H9 (cell line): ENCODE measurements around the gene SAMD8. TPM values are rescaled to one million over a fixed set of nuclear protein-coding genes. Genes with fewer than 3 reads are reported as not detected.
"Not testable (repeated sequence)": the region's sequence is repeated elsewhere in the genome, so short reads cannot be mapped to it uniquely, and the experiment has no call there.

ENCODE experiments used
- DNase-seq: peaks from one replicate; pipeline ENCODE4 v3.0.0-alpha.2; 2017
- H2AFZ ChIP-seq: one replicate; pipeline ENCODE4 v1.6.1; 2013; ENCODE audit warnings: mild to moderate bottlenecking, low read length, control low read depth, moderate library complexity
- H2AK5ac ChIP-seq: 2 replicates; pipeline ENCODE4 v1.6.1; 2013; ENCODE audit warnings: low read length, control low read depth, mixed read lengths; ENCODE audit not compliant: insufficient read length
- H2BK120ac ChIP-seq: one replicate; pipeline ENCODE4 v1.6.1; 2013; ENCODE audit warnings: low read depth, mild to moderate bottlenecking, low read length, control low read depth, inconsistent platforms; ENCODE audit not compliant: poor library complexity, severe bottlenecking
- H2BK12ac ChIP-seq: 2 replicates; pipeline ENCODE4 v1.6.1; 2013; ENCODE audit warnings: low read length, control low read depth, mixed read lengths, low read depth; ENCODE audit not compliant: insufficient read length
- H2BK15ac ChIP-seq: 2 replicates; pipeline ENCODE4 v1.6.1; 2013; ENCODE audit warnings: low read depth, low read length, control low read depth
- H2BK20ac ChIP-seq: one replicate; pipeline ENCODE4 v1.6.1; 2013; ENCODE audit warnings: low read depth, mild to moderate bottlenecking, low read length, control low read depth, inconsistent platforms; ENCODE audit not compliant: poor library complexity, severe bottlenecking
- H2BK5ac ChIP-seq: 2 replicates; pipeline ENCODE4 v1.6.1; 2013; ENCODE audit warnings: low read length, control low read depth, mixed read lengths; ENCODE audit not compliant: insufficient read length
- H3K14ac ChIP-seq: 2 replicates; pipeline ENCODE4 v1.6.1; 2013; ENCODE audit warnings: low read length, control low read depth; ENCODE audit not compliant: insufficient read depth
- H3K18ac ChIP-seq: 2 replicates; pipeline ENCODE4 v1.6.1; 2013; ENCODE audit warnings: low read depth, mild to moderate bottlenecking, mixed read lengths, low read length, control low read depth; ENCODE audit not compliant: insufficient read length
- H3K23ac ChIP-seq: 2 replicates; pipeline ENCODE4 v1.6.1; 2013; ENCODE audit warnings: low read length, control low read depth, mixed read lengths, low read depth; ENCODE audit not compliant: insufficient read length
- H3K23me2 ChIP-seq: 2 replicates; pipeline ENCODE4 v1.6.1; 2013; ENCODE audit warnings: low read depth, mild to moderate bottlenecking, mixed read lengths, low read length, control low read depth; ENCODE audit not compliant: insufficient read length, poor library complexity, severe bottlenecking
- H3K27ac ChIP-seq: 2 replicates; pipeline ENCODE4 v1.5.1; 2013; ENCODE audit warnings: low read length, control low read depth, mixed read lengths, low read depth; ENCODE audit not compliant: insufficient read length
- H3K27me3 ChIP-seq: 2 replicates; pipeline ENCODE4 v1.6.1; 2013; ENCODE audit warnings: low read length, control low read depth, inconsistent platforms; ENCODE audit not compliant: insufficient read depth
- H3K4ac ChIP-seq: 2 replicates; pipeline ENCODE4 v1.6.1; 2013; ENCODE audit warnings: low read depth, mild to moderate bottlenecking, control low read depth, inconsistent platforms, low read length, moderate library complexity
- H3K4me1 ChIP-seq: 2 replicates; pipeline ENCODE4 v1.6.1; 2013; ENCODE audit warnings: low read length, control low read depth, inconsistent platforms; ENCODE audit not compliant: insufficient read depth
- H3K4me2 ChIP-seq: 2 replicates; pipeline ENCODE4 v1.6.1; 2013; ENCODE audit warnings: low read length, control low read depth, mixed read lengths; ENCODE audit not compliant: insufficient read length, insufficient read depth
- H3K56ac ChIP-seq: 2 replicates; pipeline ENCODE4 v1.6.1; 2013; ENCODE audit warnings: low read depth, mild to moderate bottlenecking, mixed read lengths, low read length, control low read depth; ENCODE audit not compliant: insufficient read length
- H3K79me1 ChIP-seq: 2 replicates; pipeline ENCODE4 v1.6.1; 2013; ENCODE audit warnings: low read depth, mild to moderate bottlenecking, moderate library complexity, low read length, control low read depth, inconsistent platforms; ENCODE audit not compliant: insufficient read depth, poor library complexity, severe bottlenecking
- H3K79me2 ChIP-seq: 2 replicates; pipeline ENCODE4 v1.6.1; 2013; ENCODE audit warnings: low read length, control low read depth, inconsistent platforms; ENCODE audit not compliant: insufficient read depth
- H3K9ac ChIP-seq: 2 replicates; pipeline ENCODE4 v1.6.1; 2013; ENCODE audit warnings: low read length, control low read depth, mixed read lengths; ENCODE audit not compliant: insufficient read length; ENCODE audit errors: extremely low read depth
- H3K9me3 ChIP-seq: one replicate; pipeline ENCODE4 v1.6.1; 2013; ENCODE audit warnings: low read depth, low read length, inconsistent platforms; ENCODE audit not compliant: control insufficient read depth
- H3T11ph ChIP-seq: one replicate; pipeline ENCODE4 v1.6.1; 2013; ENCODE audit warnings: mild to moderate bottlenecking, low read length, control low read depth, inconsistent platforms
- H4K20me1 ChIP-seq: one replicate; pipeline ENCODE4 v1.6.1; 2013; ENCODE audit not compliant: control insufficient read depth, insufficient read length, insufficient read depth
- H4K5ac ChIP-seq: 2 replicates; pipeline ENCODE4 v1.6.1; 2013; ENCODE audit warnings: low read depth, mild to moderate bottlenecking, mixed read lengths, low read length, control low read depth; ENCODE audit not compliant: insufficient read length
- H4K8ac ChIP-seq: replicated peaks from 2 replicates; pipeline ENCODE4 v1.6.1; 2013; ENCODE audit warnings: low read length, control low read depth, mixed read lengths, low read depth; ENCODE audit not compliant: insufficient read length
- H4K91ac ChIP-seq: 2 replicates; pipeline ENCODE4 v1.6.1; 2013; ENCODE audit warnings: low read depth, mild to moderate bottlenecking, moderate library complexity, mixed read lengths, low read length, control low read depth; ENCODE audit not compliant: insufficient read length
- H3K27ac Mint-ChIP-seq, 3 experiments: 2 replicates in 2 of 3; 3 replicates in 1 of 3; pipeline ENCODE4 v1.8.0; 2020 to 2021; ENCODE audit warnings: mixed read lengths in 3 of 3, mild to moderate bottlenecking in 1 of 3, moderate library complexity in 1 of 3
- H3K27me3 Mint-ChIP-seq: 2 replicates; pipeline ENCODE4 v1.8.0; 2021; ENCODE audit warnings: low read depth, mild to moderate bottlenecking, moderate library complexity, mixed read lengths
- H3K36me3 Mint-ChIP-seq, 3 experiments: 2 replicates in 2 of 3; 3 replicates in 1 of 3; pipeline ENCODE4 v1.8.0; 2020 to 2021; ENCODE audit warnings: low read depth in 3 of 3, mixed read lengths in 3 of 3; ENCODE audit not compliant: insufficient read depth in 1 of 3
- H3K4me1 Mint-ChIP-seq, 2 experiments: 2 replicates each; pipeline ENCODE4 v1.8.0; 2020; ENCODE audit warnings: mixed read lengths in 2 of 2
- H3K4me3 Mint-ChIP-seq, 2 experiments: 2 replicates in 1 of 2; 3 replicates in 1 of 2; pipeline ENCODE4 v1.8.0; 2020 to 2021; ENCODE audit warnings: mild to moderate bottlenecking in 2 of 2, mixed read lengths in 2 of 2, moderate library complexity in 1 of 2
- H3K9me3 Mint-ChIP-seq, 2 experiments: 2 replicates in 1 of 2; 3 replicates in 1 of 2; pipeline ENCODE4 v1.8.0; 2020; ENCODE audit warnings: mild to moderate bottlenecking in 2 of 2, mixed read lengths in 2 of 2, moderate library complexity in 1 of 2
- CTCF ChIP-seq: fragments of 200-600 bp; sonication (generic); conservative IDR thresholded peaks from 3 replicates; pipeline ENCODE4 v1.8.0; 2021; ENCODE audit warnings: antibody characterized with exemption, mild to moderate bottlenecking
- WGBS: extraction: QIAGEN DNeasy Blood & Tissue Kit; methylation state at CpG from one replicate; pipeline ENCODE4 v1.1.7; 2013; ENCODE audit warnings: missing lambda C conversion rate, low lambda C conversion rate, mixed read lengths; ENCODE audit not compliant: insufficient read length; ENCODE audit errors: extremely low coverage; 5-methylcytosine and 5-hydroxymethylcytosine counted together
- total RNA-seq: library from RNA; stranded (reverse); gene quantifications from 2 replicates; pipeline ENCODE4 v1.2.1, GENCODE V29; 2021

The SAMD8 gene
- total RNA-seq, 1 experiment from 2014 or later: 18.8 TPM

- H4K20me1 ChIP-seq: no peaks in the 10 kb centered on the region
- H3K56ac ChIP-seq: no peak overlapping the region
- H3K4me3 Mint-ChIP-seq: no peak overlapping the region
- H3K27ac Mint-ChIP-seq: peak overlapping the region; percentile 90 to 94 (median 93); a peak in 6 of 7 replicates
- no peaks in the 10 kb centered on the region for H3K27me3 ChIP-seq
- peak; percentile 86 for TF ChIP-seq CTCF
- WGBS: no CpG with 5 or more reads among the region's 3 CpGs
- no peak overlapping the region for H3K4me2 ChIP-seq
- no peak overlapping the region for H3K18ac ChIP-seq
- peak overlapping the region; percentile 63 for H3K27ac ChIP-seq
- H4K91ac ChIP-seq: no peak overlapping the region
- peak; percentile 71 for DNase-seq
- H3K79me1 ChIP-seq: no peaks in the 10 kb centered on the region
- H2AK5ac ChIP-seq: no peak overlapping the region
- no peaks in the 10 kb centered on the region for H3K79me2 ChIP-seq
- H3K36me3 Mint-ChIP-seq: peaks cover 0 to 3% (median 0%) of the 10 kb centered on the region in 3 experiments; a peak in 1 of 7 replicates
- peaks cover 2% of the 10 kb centered on the region; the same call in 1 of the 2 replicates for H3K4me1 ChIP-seq
- no peaks in the 10 kb centered on the region for H3K27me3 Mint-ChIP-seq
- no peak overlapping the region for H3K23ac ChIP-seq
- peaks cover 19 to 30% of the 10 kb centered on the region in 2 experiments for H3K4me1 Mint-ChIP-seq
- H3T11ph ChIP-seq: no peak overlapping the region
- no peak overlapping the region for H2BK5ac ChIP-seq
- no peak overlapping the region for H3K14ac ChIP-seq
- no peak overlapping the region for H4K8ac ChIP-seq
- no peak overlapping the region for H2BK12ac ChIP-seq
- H3K4ac ChIP-seq: no peak overlapping the region
- no peak overlapping the region for H2BK20ac ChIP-seq
- no peak overlapping the region for H2BK120ac ChIP-seq
- no peak overlapping the region for H2BK15ac ChIP-seq
- no peaks in the 10 kb centered on the region for H3K9me3 Mint-ChIP-seq
- H2AFZ ChIP-seq: no peak overlapping the region
- H3K23me2 ChIP-seq: no peaks in the 10 kb centered on the region
- H3K9ac ChIP-seq: no peak overlapping the region
- H3K9me3 ChIP-seq: no peaks in the 10 kb centered on the region
- H4K5ac ChIP-seq: no peak overlapping the region
Observed at GRCh38 chr10:75187961-75188426, 76.5 kb downstream of the SAMD8 start.

- WGBS: no CpG with 5 or more reads among the region's 9 CpGs
- H3K79me1 ChIP-seq, H3K56ac ChIP-seq, H2BK12ac ChIP-seq, H3K27me3 ChIP-seq, H2BK20ac ChIP-seq, H3K4me1 ChIP-seq, H3T11ph ChIP-seq, H3K14ac ChIP-seq, H4K5ac ChIP-seq, H2BK5ac ChIP-seq, H4K8ac ChIP-seq, H4K91ac ChIP-seq, H2BK120ac ChIP-seq, H2BK15ac ChIP-seq, H3K18ac ChIP-seq, H3K23ac ChIP-seq, H3K23me2 ChIP-seq, H3K9me3 Mint-ChIP-seq, DNase-seq, H3K4me2 ChIP-seq, H3K79me2 ChIP-seq, H2AK5ac ChIP-seq, H3K4ac ChIP-seq, H3K9ac ChIP-seq, H3K4me3 Mint-ChIP-seq, H3K9me3 ChIP-seq, H3K36me3 Mint-ChIP-seq, H3K27me3 Mint-ChIP-seq, H2AFZ ChIP-seq, H4K20me1 ChIP-seq: not testable (repeated sequence)
- peak overlapping the region in 1 of 3 experiments; percentile 93; a peak in 3 of 7 replicates for H3K27ac Mint-ChIP-seq
- H3K27ac ChIP-seq: peak overlapping the region; percentile 63
- peaks cover 19 to 30% of the 10 kb centered on the region in 2 experiments for H3K4me1 Mint-ChIP-seq
Observed at GRCh38 chr10:75188522-75188921, 77.1 kb downstream of the SAMD8 start.
